NCI-H2081 treated with DMSO at 0.1 percent for 48 hours (cell line): ENCODE results near the gene TRMT11.

Source experiments
- DNase-seq: peaks from one replicate; lab custom pipeline; 2025; lab: John Stamatoyannopoulos, UW

Gene TRMT11

DNA sequence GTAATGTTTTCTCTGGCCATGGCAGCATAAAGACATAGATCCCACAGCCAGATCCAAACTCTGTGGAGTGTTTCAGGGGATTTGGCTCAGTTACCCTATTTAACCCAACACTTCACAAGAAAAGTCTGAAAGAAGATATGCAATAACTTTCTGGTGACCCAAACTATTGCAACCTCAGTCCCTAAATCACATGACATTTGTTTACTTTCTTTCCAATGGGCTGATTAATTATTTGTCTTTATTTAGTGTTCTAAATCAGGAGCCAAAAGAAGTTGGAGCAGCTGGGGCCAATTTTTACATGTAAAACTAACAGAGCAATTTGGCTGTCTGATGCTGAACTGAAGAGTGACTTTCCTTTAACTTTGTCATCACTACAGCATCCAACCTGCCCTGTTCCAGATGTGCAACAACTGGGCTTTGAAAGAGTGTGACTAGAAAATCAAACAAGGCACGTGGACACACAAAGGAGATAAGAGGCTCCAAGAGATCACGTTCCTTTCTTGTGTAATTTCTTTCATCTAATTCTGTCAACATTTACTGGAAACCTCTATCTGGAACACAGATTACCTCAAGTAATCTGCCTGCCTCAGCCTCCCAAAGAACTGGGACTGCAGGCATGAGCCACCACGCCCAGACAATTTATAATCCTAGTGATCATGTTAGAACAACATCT, 90.8 kb downstream of the TRMT11 start:
- no peak for DNase-seq

DNA sequence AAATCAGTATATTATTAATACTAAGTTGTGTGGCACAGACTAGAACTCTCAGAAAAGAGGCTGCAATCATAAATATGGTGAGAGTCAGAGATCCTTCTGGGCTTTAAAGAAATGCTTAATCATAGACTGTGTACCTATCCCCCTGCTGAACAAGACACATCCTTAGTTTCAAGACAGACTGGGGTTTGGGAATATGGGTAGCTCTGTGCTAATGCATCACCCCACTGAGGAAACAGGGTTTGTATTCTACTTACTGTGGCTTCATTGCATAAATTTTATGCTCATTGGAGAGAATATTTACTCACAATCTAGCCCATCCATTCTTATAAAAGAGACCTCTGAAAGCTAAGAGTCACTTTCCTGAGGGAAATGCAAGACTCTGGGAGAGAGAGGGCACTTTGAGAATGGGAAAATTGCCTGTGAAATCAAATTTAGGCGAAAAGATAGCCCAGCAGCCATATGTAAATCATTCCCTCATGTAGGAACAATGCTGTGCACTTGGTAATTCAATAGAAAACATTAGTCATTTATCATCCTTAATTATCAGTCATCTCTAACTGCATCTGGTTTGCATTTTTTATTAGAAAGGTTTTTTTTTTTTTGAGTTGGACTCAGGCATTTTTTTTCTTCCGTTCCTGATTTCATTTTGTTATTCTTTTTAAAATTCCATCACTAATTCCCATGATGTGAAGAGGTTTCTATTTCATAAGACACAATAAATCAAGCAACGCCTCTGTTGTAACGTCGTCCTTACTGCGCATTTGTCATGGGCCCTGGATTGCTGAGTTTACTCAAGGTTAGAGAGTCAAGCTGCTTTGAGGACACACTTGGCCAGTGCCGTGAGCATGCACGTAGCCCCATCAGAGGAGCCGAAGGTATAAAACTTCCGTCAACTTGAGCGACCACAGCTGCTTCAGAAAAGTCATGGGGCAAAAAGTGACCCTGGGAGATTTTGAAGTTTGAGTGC, 91.8 kb downstream of the TRMT11 start:
- no peak for DNase-seq

DNA sequence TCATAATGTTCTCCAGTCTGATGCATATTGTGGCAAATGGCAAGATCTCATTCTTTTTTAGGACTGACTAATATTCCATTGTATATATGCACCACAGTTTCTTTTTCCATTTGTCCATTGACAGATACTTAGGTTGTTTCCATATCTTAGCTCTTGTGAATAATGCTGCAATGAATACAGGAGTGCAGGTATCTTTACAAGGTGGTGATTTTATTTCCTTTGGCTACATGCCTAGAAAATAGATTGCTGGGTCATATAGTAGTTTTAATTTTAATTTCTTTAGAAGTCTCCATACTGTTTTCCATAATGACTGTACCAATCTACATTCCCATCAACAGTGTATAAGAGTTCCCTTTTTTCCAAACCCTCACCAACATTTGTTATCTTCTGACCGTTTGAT, 97.5 kb downstream of the TRMT11 start:
- DNase-seq: no peak

DNA sequence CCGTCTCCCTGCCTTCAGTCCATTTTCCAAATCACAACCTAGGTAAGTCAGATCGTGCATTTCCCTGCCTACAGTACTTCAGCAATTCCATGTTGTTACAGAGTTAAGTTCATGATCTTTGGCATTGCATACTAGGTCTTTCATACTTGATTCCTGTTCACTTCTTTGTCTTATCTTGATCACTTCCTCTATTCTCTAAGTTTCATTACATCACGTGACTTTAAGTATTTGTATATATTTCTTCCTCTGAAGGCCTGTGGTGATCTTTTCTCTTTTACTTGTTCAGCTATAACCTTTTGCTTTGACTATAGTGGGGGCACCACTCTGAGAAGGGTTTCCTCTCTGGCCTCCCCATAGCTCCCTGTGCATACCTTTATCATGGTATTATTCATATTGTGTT, 100.2 kb downstream of the TRMT11 start:
- no peak for DNase-seq
